AG09309 (cell line): Measurements from ENCODE around the gene HRG.
"Not testable (repeated sequence)": the region's sequence is repeated elsewhere in the genome, so short reads cannot be mapped to it uniquely, and the experiment has no call there.

Source experiments
- DNase-seq: peaks from one replicate; pipeline ENCODE4 v3.0.0-alpha.2; 2010; ENCODE audit warnings: low read depth
- H3K4me3 ChIP-seq: 2 replicates; pipeline ENCODE4 v1.5.1; 2011; ENCODE audit warnings: mild to moderate bottlenecking, low read depth, low read length, moderate library complexity; ENCODE audit not compliant: control insufficient read depth
- TF ChIP-seq, protein P1 (sequence below): IDR thresholded peaks from 2 replicates; pipeline ENCODE4 v1.5.1; 2011; ENCODE audit warnings: mild to moderate bottlenecking, low read depth, low read length, inconsistent platforms; ENCODE audit not compliant: insufficient read depth, control insufficient read depth; ENCODE audit errors: missing control alignments

The HRG gene

DNA sequence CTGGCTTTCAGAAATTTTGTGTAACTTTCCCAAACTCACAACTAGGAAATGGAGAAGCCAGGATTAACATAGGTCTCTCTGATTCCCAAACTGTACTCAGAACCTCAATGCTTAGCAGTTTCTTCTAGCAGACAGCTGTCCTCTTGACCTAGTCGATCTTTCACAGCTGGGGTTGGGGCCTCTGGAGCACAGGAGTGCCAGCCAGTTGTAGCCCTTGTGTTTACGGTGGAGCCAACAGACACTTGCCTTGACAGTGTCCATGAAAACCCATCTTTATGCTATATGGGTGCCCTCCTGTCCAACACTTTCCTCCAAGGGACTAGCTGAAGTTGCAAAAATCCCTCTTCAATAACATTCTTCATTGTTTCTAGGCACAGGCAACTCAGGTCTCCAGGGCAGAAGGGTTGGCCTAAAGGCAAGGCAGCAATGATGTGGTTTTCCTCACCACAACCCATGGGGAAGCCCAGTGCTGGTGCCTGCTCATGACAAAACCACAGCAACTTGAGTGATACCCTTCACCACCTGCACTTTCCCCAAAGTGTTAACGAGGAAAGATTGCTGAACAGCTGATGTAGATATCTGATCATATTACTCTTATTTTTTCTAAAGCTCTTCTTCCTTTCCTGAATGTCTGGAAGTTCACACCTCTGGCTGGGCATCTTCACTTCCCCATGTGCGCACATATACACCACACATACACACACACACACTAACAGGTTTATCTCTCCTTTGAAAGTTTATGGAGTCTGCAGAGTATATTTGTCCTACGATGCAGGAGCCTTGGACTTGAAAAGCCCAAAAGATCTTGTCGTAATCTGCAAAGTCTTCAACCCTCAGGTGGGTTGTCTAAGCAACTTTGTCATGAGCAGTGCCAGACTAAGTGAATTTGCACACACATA is 40.3 kb downstream of the HRG start:
- TF ChIP-seq, protein P1, sequence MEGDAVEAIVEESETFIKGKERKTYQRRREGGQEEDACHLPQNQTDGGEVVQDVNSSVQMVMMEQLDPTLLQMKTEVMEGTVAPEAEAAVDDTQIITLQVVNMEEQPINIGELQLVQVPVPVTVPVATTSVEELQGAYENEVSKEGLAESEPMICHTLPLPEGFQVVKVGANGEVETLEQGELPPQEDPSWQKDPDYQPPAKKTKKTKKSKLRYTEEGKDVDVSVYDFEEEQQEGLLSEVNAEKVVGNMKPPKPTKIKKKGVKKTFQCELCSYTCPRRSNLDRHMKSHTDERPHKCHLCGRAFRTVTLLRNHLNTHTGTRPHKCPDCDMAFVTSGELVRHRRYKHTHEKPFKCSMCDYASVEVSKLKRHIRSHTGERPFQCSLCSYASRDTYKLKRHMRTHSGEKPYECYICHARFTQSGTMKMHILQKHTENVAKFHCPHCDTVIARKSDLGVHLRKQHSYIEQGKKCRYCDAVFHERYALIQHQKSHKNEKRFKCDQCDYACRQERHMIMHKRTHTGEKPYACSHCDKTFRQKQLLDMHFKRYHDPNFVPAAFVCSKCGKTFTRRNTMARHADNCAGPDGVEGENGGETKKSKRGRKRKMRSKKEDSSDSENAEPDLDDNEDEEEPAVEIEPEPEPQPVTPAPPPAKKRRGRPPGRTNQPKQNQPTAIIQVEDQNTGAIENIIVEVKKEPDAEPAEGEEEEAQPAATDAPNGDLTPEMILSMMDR: no peak
- no peak for DNase-seq
- no peak overlapping the region for H3K4me3 ChIP-seq

DNA sequence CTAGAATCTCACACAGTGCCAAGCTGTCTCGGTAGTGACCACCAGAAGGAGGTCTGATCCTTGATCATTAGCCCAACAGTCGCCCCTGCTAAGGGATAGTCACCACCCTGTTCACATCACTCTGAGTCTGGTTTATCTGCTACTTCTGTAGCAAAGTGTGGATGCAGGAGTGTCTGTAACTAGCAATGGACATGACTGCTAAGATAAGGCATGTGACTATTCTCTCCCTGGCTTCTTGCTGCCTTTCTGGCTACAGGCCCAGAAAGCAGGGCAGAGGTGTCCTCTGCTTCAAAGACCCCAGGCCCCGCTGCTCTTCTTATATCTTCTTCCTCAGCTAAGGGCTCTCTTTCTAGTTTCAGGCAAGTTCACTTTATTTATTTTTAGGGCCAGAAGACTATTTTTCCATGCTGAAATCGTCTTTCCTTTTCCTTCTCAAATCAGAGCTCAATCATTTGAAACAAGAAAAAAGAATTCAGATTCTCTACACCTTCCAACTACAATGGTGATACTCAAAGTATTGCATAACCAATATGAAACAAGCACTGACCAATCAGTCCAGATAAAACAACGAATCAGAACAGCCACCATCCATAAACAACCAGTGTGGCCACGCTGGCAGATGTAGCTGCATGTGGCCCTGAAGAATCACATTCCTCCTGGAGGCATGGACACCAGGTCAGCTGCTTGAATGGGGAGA is 43.3 kb downstream of the HRG start:
- TF ChIP-seq, protein P1: no peak
- DNase-seq: no peak

DNA sequence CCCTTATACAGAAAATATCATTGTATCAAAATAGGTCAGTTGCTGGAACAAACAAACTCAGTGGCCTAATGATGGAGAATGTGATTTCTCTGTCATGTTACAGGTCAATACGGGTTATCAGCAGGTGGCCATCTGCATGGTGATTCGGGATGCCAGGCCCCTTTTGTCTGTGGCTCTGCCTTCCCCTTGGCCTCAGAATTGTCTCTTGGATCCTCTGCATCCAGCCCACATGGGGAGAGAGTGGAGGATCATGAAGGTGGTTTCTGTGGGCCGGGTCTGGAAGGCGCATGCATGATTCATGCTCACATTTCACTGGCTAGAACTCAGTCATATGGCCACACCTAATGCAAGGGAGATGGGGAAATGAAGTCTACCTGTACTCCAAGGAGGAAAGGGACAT is 44.9 kb downstream of the HRG start:
- not testable (repeated sequence) for H3K4me3 ChIP-seq, DNase-seq

More for the DNA sequence above, 43.3 kb downstream of the HRG start:
- no peak overlapping the region for H3K4me3 ChIP-seq

DNA sequence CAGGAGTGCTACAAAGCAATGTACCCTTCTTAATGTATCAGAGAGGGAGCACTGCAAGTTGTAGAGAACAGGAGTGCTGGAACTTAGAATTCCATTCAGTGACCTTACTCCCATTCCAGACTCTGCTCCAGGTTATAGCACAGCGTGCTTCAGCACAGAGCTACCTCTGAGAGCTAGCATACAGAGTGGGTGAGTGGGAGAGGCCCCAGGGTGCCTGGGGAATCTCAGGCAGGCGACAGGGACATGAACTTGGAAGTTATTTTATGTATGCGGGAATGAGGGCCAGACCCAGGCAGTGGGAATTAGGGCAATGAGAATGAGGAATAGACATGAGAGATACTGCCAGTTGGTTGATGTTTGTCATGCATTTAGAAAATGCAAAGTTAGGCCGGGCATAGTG is 47.7 kb downstream of the HRG start:
- TF ChIP-seq, protein P1: no peak
- H3K4me3 ChIP-seq: no peak overlapping the region
- no peak for DNase-seq

DNA sequence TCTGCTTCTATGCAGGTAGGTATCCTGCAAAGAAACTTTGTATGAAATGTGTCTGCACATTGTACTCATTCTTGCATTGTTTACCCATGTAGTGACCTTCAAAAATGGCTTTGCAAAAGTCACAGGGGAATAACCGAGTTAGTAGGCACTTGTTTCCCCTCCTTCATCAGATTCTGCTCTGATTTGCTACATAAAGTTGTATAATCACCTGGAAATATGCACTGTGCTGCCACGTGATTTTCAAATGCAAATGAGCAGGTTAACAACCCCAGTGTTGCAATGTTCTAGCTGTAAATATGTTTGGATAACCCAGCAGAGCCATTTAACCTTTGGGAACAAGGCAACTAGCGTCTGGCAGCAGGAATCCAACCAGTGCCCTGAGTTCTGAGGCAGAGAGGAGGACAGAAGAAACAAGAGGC is 51.2 kb downstream of the HRG start, which contains the start of gene KNG1:
Gene KNG1, plus strand, starts transcription at position 321 of the 419 bp plus-strand sequence. CDS start 184 bp downstream, outside the sequence.
- DNase-seq: no peak

DNA sequence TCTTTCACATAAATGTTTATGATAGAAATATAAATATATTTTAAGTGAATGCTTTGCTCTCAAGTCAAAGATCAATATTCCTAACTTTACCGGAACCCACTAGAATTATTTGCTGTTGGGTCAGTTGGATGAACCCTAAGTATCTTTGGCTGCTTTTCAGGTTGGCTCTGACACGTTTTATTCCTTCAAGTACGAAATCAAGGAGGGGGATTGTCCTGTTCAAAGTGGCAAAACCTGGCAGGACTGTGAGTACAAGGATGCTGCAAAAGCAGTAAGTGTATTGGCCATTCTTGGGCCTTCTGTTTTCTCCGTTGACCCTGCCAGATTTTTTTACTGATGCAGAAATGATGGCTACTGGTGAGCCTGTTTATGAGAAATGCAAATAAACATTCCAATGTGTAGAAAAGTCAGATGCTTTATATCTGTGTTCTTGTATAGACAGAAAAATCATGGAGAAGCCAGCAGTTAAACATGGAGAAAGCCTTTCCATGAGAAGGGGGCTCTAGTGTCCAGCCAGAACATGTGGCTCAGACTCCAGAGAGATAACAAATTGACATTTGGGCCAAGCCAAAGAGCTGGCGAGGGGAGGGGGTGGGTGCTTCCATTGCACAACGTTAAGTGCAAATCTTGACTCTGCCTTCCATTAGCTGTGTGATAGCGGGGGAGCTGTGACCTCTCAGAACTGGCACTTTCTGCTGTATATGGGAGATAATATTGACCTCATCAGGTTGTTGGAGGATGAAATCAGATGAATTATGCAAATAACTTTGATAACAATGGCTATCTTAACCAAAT is 54.3 kb downstream of the HRG start:
- H3K4me3 ChIP-seq: no peak overlapping the region
- TF ChIP-seq, protein P1: no peak
- DNase-seq: no peak

More for the DNA sequence above, 51.2 kb downstream of the HRG start, which contains the start of gene KNG1:
- H3K4me3 ChIP-seq: no peak within 1 kb of the TSS
- TF ChIP-seq, protein P1: no peak
